GM12874 (cell line): Measurements from ENCODE around the gene PSMD10.

Source experiments
- CTCF ChIP-seq: IDR thresholded peaks from 2 replicates; pipeline ENCODE4 v1.5.1; 2011; ENCODE audit warnings: low read depth, mild to moderate bottlenecking, control low read depth, low read length, moderate library complexity; ENCODE audit not compliant: insufficient read depth

The PSMD10 gene

GRCh38 chrX:108105473-108105872, 14.1 kb upstream of the PSMD10 start:
- no peak for TF ChIP-seq CTCF

GRCh38 chrX:108097380-108097779, 6.0 kb upstream of the PSMD10 start:
- TF ChIP-seq CTCF: no peak

GRCh38 chrX:108091878-108092291, 543 bp upstream of the PSMD10 start:
- no peak for TF ChIP-seq CTCF

GRCh38 chrX:108090491-108091263, 665 bp downstream of the PSMD10 start:
- no peak for TF ChIP-seq CTCF

GRCh38 chrX:108088511-108088910, 2.8 kb downstream of the PSMD10 start:
- TF ChIP-seq CTCF: no peak

- no peak for TF ChIP-seq CTCF
Measured at GRCh38 chrX:108087792-108088191, 3.5 kb downstream of the PSMD10 start.

- no peak for TF ChIP-seq CTCF
Measured at GRCh38 chrX:108081110-108081509, 10.2 kb downstream of the PSMD10 start.
